Cardiac muscle cell (in vitro differentiated cells and primary cell): ENCODE measurements around the gene SLC35F6. TPM values are rescaled to one million over a fixed set of nuclear protein-coding genes. Genes with fewer than 3 reads are reported as not detected.

ENCODE experiments used
- DNase-seq, 2 donors: peaks; one replicate each; pipeline versions ENCODE4 v3.0.0 to v3.0.0-alpha.2; 2010 to 2017; ENCODE audit warnings: low read depth in 1 of 2, low spot score in 1 of 2
- H3K27ac ChIP-seq: fragments of 200-600 bp; sonication (generic); 2 replicates; pipeline ENCODE4 v1.5.1; 2016
- H3K27me3 ChIP-seq: fragments of 200-600 bp; sonication (generic); 2 replicates; pipeline ENCODE4 v1.6.0; 2016; ENCODE audit warnings: control low read depth
- H3K36me3 ChIP-seq: fragments of 200-600 bp; sonication (generic); 2 replicates; pipeline ENCODE4 v1.5.1; 2016; ENCODE audit warnings: control low read depth
- H3K4me1 ChIP-seq: fragments of 200-600 bp; sonication (generic); 2 replicates; pipeline ENCODE4 v1.8.1; 2017; ENCODE audit warnings: low read depth, mild to moderate bottlenecking, mixed run types
- H3K4me3 ChIP-seq: fragments of 200-600 bp; sonication (generic); 2 replicates; pipeline ENCODE4 v1.5.1; 2016; ENCODE audit warnings: mild to moderate bottlenecking
- H3K9me3 ChIP-seq: fragments of 200-600 bp; sonication (generic); 2 replicates; pipeline ENCODE4 v1.5.1; 2017; ENCODE audit warnings: low read depth, mild to moderate bottlenecking, control low read depth
- CTCF ChIP-seq: IDR thresholded peaks from 2 replicates; pipeline ENCODE4 v1.5.1; 2012; ENCODE audit warnings: low read depth, mild to moderate bottlenecking, low read length
- polyA plus RNA-seq: library from polyadenylated mRNA; unstranded; fragments of >200 nt; fragmentation: Nextera tagmentation; extraction: Ambion mirVana; gene quantifications from 2 replicates; pipeline ENCODE4 v1.2.1, GENCODE V29; 2016
- total RNA-seq: library from RNA; depleted of rRNA; stranded (reverse); fragments of >200 nt; gene quantifications from 2 replicates; pipeline ENCODE4 v1.2.3, GENCODE V29; 2016

Gene SLC35F6
- total and polyA plus RNA-seq, 2 experiments from 2014 or later: 7.2 to 11.2 TPM

GRCh38 chr2:26801328-26801727 lies 37.2 kb downstream of the SLC35F6 start:
- no peak for TF ChIP-seq CTCF
- H3K4me1 ChIP-seq: no peaks in the 10 kb centered on the region
- no peak for DNase-seq
- H3K27ac ChIP-seq: no peak overlapping the region
- no peaks in the 10 kb centered on the region for H3K9me3 ChIP-seq
- no peaks in the 10 kb centered on the region for H3K27me3 ChIP-seq
- no peak overlapping the region for H3K4me3 ChIP-seq
- no peaks in the 10 kb centered on the region for H3K36me3 ChIP-seq

GRCh38 chr2:26801796-26802195 lies 37.7 kb downstream of the SLC35F6 start:
- no peaks in the 10 kb centered on the region for H3K27me3 ChIP-seq
- DNase-seq: no peak
- H3K4me3 ChIP-seq: no peak overlapping the region
- H3K36me3 ChIP-seq: no peaks in the 10 kb centered on the region
- H3K4me1 ChIP-seq: no peaks in the 10 kb centered on the region
- TF ChIP-seq CTCF: no peak
- H3K27ac ChIP-seq: no peak overlapping the region
- H3K9me3 ChIP-seq: no peaks in the 10 kb centered on the region

- Histone ChIP-seq H3K4me1 (no peaks in the 10 kb centered on the region), H3K36me3 (no peaks in the 10 kb centered on the region), H3K4me3 (no peak overlapping the region), H3K9me3 (no peaks in the 10 kb centered on the region), H3K27me3 (no peaks in the 10 kb centered on the region), H3K27ac (no peak overlapping the region)
- DNase-seq: peak in 1 of 2 donors; percentile 28
- TF ChIP-seq CTCF: no peak
Measured at GRCh38 chr2:26805241-26805676, 41.2 kb downstream of the SLC35F6 start.

- Histone ChIP-seq H3K4me3 (no peak overlapping the region), H3K27ac (no peak overlapping the region), H3K36me3 (no peaks in the 10 kb centered on the region), H3K27me3 (no peaks in the 10 kb centered on the region), H3K4me1 (no peaks in the 10 kb centered on the region), H3K9me3 (no peaks in the 10 kb centered on the region)
- peak in 1 of 2 donors; percentile 47 for DNase-seq
- TF ChIP-seq CTCF: no peak
Measured at GRCh38 chr2:26807788-26808460, 43.8 kb downstream of the SLC35F6 start.

- Histone ChIP-seq H3K36me3 (no peaks in the 10 kb centered on the region), H3K27ac (no peak overlapping the region), H3K9me3 (no peaks in the 10 kb centered on the region), H3K4me3 (no peak overlapping the region), H3K27me3 (no peaks in the 10 kb centered on the region), H3K4me1 (no peaks in the 10 kb centered on the region)
- no peak for DNase-seq
- no peak for TF ChIP-seq CTCF
Measured at GRCh38 chr2:26809211-26809610, 45.1 kb downstream of the SLC35F6 start.
